Karpas-422 (cell line): ENCODE measurements around the gene RAD18. TPM values are rescaled to one million over a fixed set of nuclear protein-coding genes. Genes with fewer than 3 reads are reported as not detected.

Experiments used
- DNase-seq: peaks from one replicate; pipeline ENCODE4 v3.0.0-alpha.2; 2015
- H2AFZ ChIP-seq: fragments of 200-600 bp; sonication (generic); 2 replicates; pipeline ENCODE4 v1.6.1; 2014; ENCODE audit warnings: antibody characterized with exemption, low read length, mixed read lengths
- H3K27ac ChIP-seq: fragments of 200-600 bp; sonication (generic); 2 replicates; pipeline ENCODE4 v1.5.1; 2014; ENCODE audit warnings: mild to moderate bottlenecking, low read length, moderate library complexity
- H3K27me3 ChIP-seq: fragments of 200-600 bp; sonication (generic); 2 replicates; pipeline ENCODE4 v1.6.1; 2014; ENCODE audit warnings: low read length, mixed read lengths
- H3K36me3 ChIP-seq: fragments of 200-600 bp; sonication (generic); 2 replicates; pipeline ENCODE4 v1.6.1; 2014; ENCODE audit warnings: low read length, mixed read lengths; ENCODE audit not compliant: insufficient read depth
- H3K4me1 ChIP-seq: fragments of 200-600 bp; sonication (generic); 2 replicates; pipeline ENCODE4 v1.6.1; 2014; ENCODE audit warnings: mild to moderate bottlenecking, low read length, mixed read lengths
- H3K4me2 ChIP-seq: fragments of 200-600 bp; sonication (generic); 2 replicates; pipeline ENCODE4 v1.6.1; 2014; ENCODE audit warnings: low read length, low read depth, mild to moderate bottlenecking; ENCODE audit not compliant: poor library complexity, severe bottlenecking
- H3K4me3 ChIP-seq: fragments of 200-600 bp; sonication (generic); 2 replicates; pipeline ENCODE4 v1.5.1; 2014; ENCODE audit warnings: mild to moderate bottlenecking, antibody characterized with exemption, low read length, mixed read lengths
- H3K79me2 ChIP-seq: fragments of 200-600 bp; sonication (generic); 2 replicates; pipeline ENCODE4 v1.6.1; 2014; ENCODE audit warnings: mild to moderate bottlenecking, low read length, mixed read lengths
- H3K9ac ChIP-seq: fragments of 200-600 bp; sonication (generic); 2 replicates; pipeline ENCODE4 v1.6.0; 2014; ENCODE audit warnings: low read length
- H3K9me2 ChIP-seq: fragments of 200-600 bp; sonication (generic), shearing (Covaris generic); replicated peaks from 2 replicates; pipeline ENCODE4 v1.6.0; 2014; ENCODE audit warnings: mild to moderate bottlenecking, low read length, moderate library complexity; ENCODE audit not compliant: insufficient read depth
- H3K9me3 ChIP-seq: fragments of 300-700, 200-600 bp; sonication (generic); 2 replicates; pipeline ENCODE4 v1.6.1; 2014; ENCODE audit warnings: low read length, mixed read lengths
- H4K20me1 ChIP-seq: fragments of 200-600 bp; sonication (generic); 2 replicates; pipeline ENCODE4 v1.6.1; 2014; ENCODE audit warnings: mild to moderate bottlenecking, antibody characterized with exemption, low read length, low read depth; ENCODE audit not compliant: insufficient read depth
- total RNA-seq: library from RNA; depleted of rRNA; stranded (reverse); fragments of >200 nt; shearing (Covaris generic); gene quantifications from 2 replicates; pipeline ENCODE4 v1.2.3, GENCODE V29; 2014; ENCODE audit warnings: low replicate concordance

RAD18 gene
- total RNA-seq, 1 experiment from 2014 or later, result 48.2 TPM

DNA sequence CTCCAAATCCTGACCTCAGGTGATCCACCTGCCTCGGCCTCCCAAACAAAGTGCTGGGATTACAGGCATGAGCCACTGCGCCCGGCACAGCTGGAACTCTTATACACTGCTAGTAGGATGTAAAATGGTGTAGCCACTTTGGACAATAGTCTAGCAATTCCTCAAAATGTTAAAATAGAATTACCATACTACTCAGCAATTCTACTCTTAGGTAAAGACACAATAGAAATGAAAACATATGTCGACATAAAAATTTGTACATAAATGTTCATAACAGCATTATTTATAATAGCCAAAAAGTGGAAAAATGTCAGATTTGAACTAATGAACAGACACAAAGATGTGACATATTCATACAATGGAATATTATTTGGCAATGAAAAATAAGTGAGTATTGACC lies 33.4 kb downstream of the RAD18 start:
- H3K4me1 ChIP-seq, result no peaks in the 10 kb centered on the region
- no peaks in the 10 kb centered on the region for H4K20me1 ChIP-seq
- H3K27ac ChIP-seq, result no peak overlapping the region
- no peak for DNase-seq
- no peaks in the 10 kb centered on the region for H3K27me3 ChIP-seq
- no peak overlapping the region for H2AFZ ChIP-seq
- H3K36me3 ChIP-seq, result peaks cover 51% of the 10 kb centered on the region
- H3K9ac ChIP-seq, result no peak overlapping the region
- H3K79me2 ChIP-seq, result peaks cover 67% of the 10 kb centered on the region
- no peak overlapping the region for H3K4me2 ChIP-seq
- no peaks in the 10 kb centered on the region for H3K9me3 ChIP-seq
- H3K4me3 ChIP-seq, result no peak overlapping the region
- H3K9me2 ChIP-seq, result no peaks in the 10 kb centered on the region

- H3K4me2 ChIP-seq, result no peak overlapping the region
- H3K4me3 ChIP-seq, result no peak overlapping the region
- no peak for DNase-seq
- peaks cover 29% of the 10 kb centered on the region; the same call in 1 of the 2 replicates for H3K36me3 ChIP-seq
- H3K9ac ChIP-seq, result no peak overlapping the region
- no peak overlapping the region for H2AFZ ChIP-seq
- H3K27ac ChIP-seq, result no peak overlapping the region
- peaks cover 19% of the 10 kb centered on the region for H3K4me1 ChIP-seq
- no peaks in the 10 kb centered on the region for H4K20me1 ChIP-seq
- no peaks in the 10 kb centered on the region for H3K9me3 ChIP-seq
- H3K27me3 ChIP-seq, result no peaks in the 10 kb centered on the region
- no peaks in the 10 kb centered on the region for H3K9me2 ChIP-seq
- peaks cover 70% of the 10 kb centered on the region for H3K79me2 ChIP-seq
These were observed 48.8 kb downstream of the RAD18 start for GRCh38 chr3:8914491-8914890.

DNA sequence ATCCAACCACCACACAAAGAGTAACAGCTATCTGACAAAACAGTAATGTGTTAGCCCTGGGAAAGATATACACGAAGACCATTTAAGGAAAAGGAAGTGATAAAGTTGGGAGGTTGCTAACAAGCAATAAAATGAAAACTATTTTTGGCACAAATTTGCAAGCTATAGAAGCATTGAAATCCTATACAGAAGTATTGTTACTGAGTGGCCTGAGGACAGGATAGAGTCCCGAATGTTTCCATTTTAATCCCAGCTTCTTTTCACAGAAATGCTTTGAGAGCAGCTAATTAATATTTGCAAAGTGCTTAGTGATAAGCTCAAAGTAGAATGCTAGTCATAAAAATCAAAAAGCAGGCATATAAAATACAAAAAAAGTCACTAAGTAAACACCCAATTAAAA lies 51.5 kb downstream of the RAD18 start:
- no peaks in the 10 kb centered on the region for H4K20me1 ChIP-seq
- H3K27me3 ChIP-seq, result no peaks in the 10 kb centered on the region
- H3K9me3 ChIP-seq, result no peaks in the 10 kb centered on the region
- peaks cover 63% of the 10 kb centered on the region for H3K79me2 ChIP-seq
- H3K27ac ChIP-seq, result no peak overlapping the region
- H2AFZ ChIP-seq, result no peak overlapping the region
- no peak for DNase-seq
- H3K9ac ChIP-seq, result no peak overlapping the region
- no peak overlapping the region for H3K4me3 ChIP-seq
- H3K4me2 ChIP-seq, result no peak overlapping the region
- H3K4me1 ChIP-seq, result peaks cover 42% of the 10 kb centered on the region
- H3K36me3 ChIP-seq, result peaks cover 36% of the 10 kb centered on the region; the same call in 1 of the 2 replicates
- no peaks in the 10 kb centered on the region for H3K9me2 ChIP-seq

DNA sequence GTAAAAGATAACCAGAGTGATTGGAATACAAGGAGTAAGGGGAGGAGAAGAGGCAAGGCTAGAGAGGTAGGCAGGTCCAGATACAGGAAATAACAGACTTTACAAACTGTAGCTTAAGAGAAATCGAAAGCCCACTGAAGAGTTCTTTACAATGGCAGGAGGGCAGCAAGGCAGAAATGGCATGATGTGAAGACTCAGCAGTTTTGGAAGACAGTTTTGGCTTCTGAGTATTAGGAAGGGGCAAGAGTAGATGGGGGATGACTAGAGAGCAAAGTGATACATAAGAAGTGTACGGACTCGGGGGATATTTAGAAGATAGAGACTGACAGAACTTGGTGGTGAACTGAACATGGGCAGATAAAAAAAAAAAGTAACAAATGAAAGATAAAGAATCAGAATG lies 54.1 kb downstream of the RAD18 start:
- H3K4me2 ChIP-seq, result no peak overlapping the region
- H2AFZ ChIP-seq, result no peak overlapping the region
- H3K27ac ChIP-seq, result no peak overlapping the region
- peaks cover 39% of the 10 kb centered on the region for H3K36me3 ChIP-seq
- no peaks in the 10 kb centered on the region for H3K9me3 ChIP-seq
- H4K20me1 ChIP-seq, result no peaks in the 10 kb centered on the region
- H3K9me2 ChIP-seq, result no peaks in the 10 kb centered on the region
- H3K4me1 ChIP-seq, result peaks cover 47% of the 10 kb centered on the region
- no peak overlapping the region for H3K9ac ChIP-seq
- peaks cover 62% of the 10 kb centered on the region for H3K79me2 ChIP-seq
- no peak overlapping the region for H3K4me3 ChIP-seq
- DNase-seq, result no peak
- no peaks in the 10 kb centered on the region for H3K27me3 ChIP-seq

DNA sequence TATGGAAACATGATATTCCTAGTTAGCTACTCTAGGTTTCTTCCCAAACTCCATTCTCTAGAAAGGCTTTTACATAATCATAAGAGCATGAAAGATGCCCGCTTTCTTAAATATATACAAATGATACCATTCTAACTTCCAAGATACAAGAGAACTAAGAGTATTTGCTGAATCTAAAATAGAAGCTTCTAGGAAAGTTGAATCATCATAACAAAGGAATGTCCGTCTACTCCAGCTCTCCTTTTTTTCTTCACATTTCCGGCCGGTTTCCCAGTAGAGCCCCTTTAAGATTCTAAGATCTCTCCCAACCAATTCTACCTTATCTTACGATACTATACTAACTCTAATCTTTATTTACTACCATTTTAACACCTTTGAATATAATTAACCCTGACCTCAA lies 60.1 kb downstream of the RAD18 start:
- Histone ChIP-seq H3K9me2 (no peaks in the 10 kb centered on the region), H3K79me2 (peaks cover 69% of the 10 kb centered on the region), H3K4me3 (no peak overlapping the region), H3K4me1 (peaks cover 19% of the 10 kb centered on the region), H3K9ac (no peak overlapping the region), H3K36me3 (peaks cover 21% of the 10 kb centered on the region), H4K20me1 (no peaks in the 10 kb centered on the region), H3K9me3 (no peaks in the 10 kb centered on the region), H3K4me2 (no peak overlapping the region), H3K27me3 (no peaks in the 10 kb centered on the region), H3K27ac (no peak overlapping the region), H2AFZ (no peak overlapping the region)
- no peak for DNase-seq

DNA sequence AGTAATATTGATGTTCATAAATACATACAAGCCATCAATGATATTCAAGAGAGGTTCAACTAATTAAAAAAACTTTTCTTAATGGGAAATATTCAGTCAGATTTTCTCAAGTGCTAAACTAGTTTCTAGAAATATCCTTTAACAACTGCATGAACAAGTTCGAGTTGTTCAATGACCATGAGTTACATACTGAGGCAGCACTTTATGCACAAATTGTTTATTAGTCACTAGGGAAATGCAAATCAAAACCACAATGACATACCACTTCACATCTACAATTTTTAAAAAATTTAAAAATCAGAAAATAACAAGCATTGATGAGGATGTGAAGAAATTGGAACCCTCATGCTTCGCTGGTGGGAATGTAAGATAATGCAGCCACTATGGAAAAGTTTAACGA lies 62.4 kb downstream of the RAD18 start:
- no peaks in the 10 kb centered on the region for H3K9me2 ChIP-seq
- no peaks in the 10 kb centered on the region for H4K20me1 ChIP-seq
- H3K4me1 ChIP-seq, result no peaks in the 10 kb centered on the region
- H3K9ac ChIP-seq, result no peak overlapping the region
- no peaks in the 10 kb centered on the region for H3K9me3 ChIP-seq
- no peak overlapping the region for H3K27ac ChIP-seq
- H2AFZ ChIP-seq, result no peak overlapping the region
- no peaks in the 10 kb centered on the region for H3K27me3 ChIP-seq
- no peak overlapping the region for H3K4me2 ChIP-seq
- no peak for DNase-seq
- peaks cover 60% of the 10 kb centered on the region for H3K79me2 ChIP-seq
- no peak overlapping the region for H3K4me3 ChIP-seq
- H3K36me3 ChIP-seq, result peaks cover 27% of the 10 kb centered on the region; the same call in 1 of the 2 replicates

GRCh38 chr3:8899876-8900460 lies 63.3 kb downstream of the RAD18 start:
- Histone ChIP-seq H3K9me2 (no peaks in the 10 kb centered on the region), H2AFZ (no peak overlapping the region), H3K79me2 (peaks cover 65% of the 10 kb centered on the region), H3K4me1 (no peaks in the 10 kb centered on the region), H4K20me1 (no peaks in the 10 kb centered on the region), H3K9ac (no peak overlapping the region), H3K9me3 (no peaks in the 10 kb centered on the region), H3K36me3 (peaks cover 36% of the 10 kb centered on the region; the same call in 1 of the 2 replicates), H3K27ac (no peak overlapping the region), H3K4me3 (no peak overlapping the region), H3K4me2 (no peak overlapping the region), H3K27me3 (no peaks in the 10 kb centered on the region)
- no peak for DNase-seq

- Histone ChIP-seq H3K4me3 (no peak overlapping the region), H3K36me3 (peaks cover 47% of the 10 kb centered on the region; the same call in 1 of the 2 replicates), H3K9me3 (no peaks in the 10 kb centered on the region), H3K9me2 (no peaks in the 10 kb centered on the region), H3K27me3 (no peaks in the 10 kb centered on the region), H3K4me2 (no peak overlapping the region), H2AFZ (no peak overlapping the region), H4K20me1 (no peaks in the 10 kb centered on the region), H3K27ac (no peak overlapping the region), H3K79me2 (peaks cover 67% of the 10 kb centered on the region), H3K4me1 (no peaks in the 10 kb centered on the region), H3K9ac (no peak overlapping the region)
- DNase-seq, result no peak
These were observed 67.4 kb downstream of the RAD18 start for GRCh38 chr3:8895829-8896228.
